ENCODE data around the gene TMEM233. TPM values are rescaled to one million over a fixed set of nuclear protein-coding genes. Genes with fewer than 3 reads are reported as not detected.
A peak's percentile ranks its signal among the peaks of the same experiment; 100 is the strongest.

Gene TMEM233
- total and polyA plus RNA-seq, 10 of the 15 experiments (the other 5 are each of a cell fraction or from before 2014, with no cell fraction given): not detected

- no peak for TF ChIP-seq USF1 (IDR thresholded peaks at IDR 0.05; ENCODE audit: borderline replicate concordance, extremely low read length, insufficient read depth, low read depth, low read length)
- TF ChIP-seq TCF3 (IDR thresholded peaks at IDR 0.05; ENCODE audit: borderline replicate concordance, insufficient read depth, low read depth, low read length): 0 out of 2 replicates have a peak, but pooled peaks have one; percentile 12
- no peak for TF ChIP-seq NFIC (IDR thresholded peaks at IDR 0.05; ENCODE audit: low read depth, low read length)
- no peak; the same call in none of the 2 replicates for TF ChIP-seq ZNF687 (IDR thresholded peaks at IDR 0.05)
- no peak for TF ChIP-seq CEBPZ (IDR thresholded peaks at IDR 0.05; ENCODE audit: low read depth, low read length)
- 0 out of 2 replicates have a peak, but pooled peaks have one; percentile 20 for TF ChIP-seq NRF1 (conservative IDR thresholded peaks at IDR 0.05; ENCODE audit: low read depth, low read length)
- 0 out of 2 replicates have a peak, but pooled peaks have one; percentile 10 for TF ChIP-seq CHD1 (IDR thresholded peaks at IDR 0.05; ENCODE audit: low read depth, low read length)
- TF ChIP-seq YBX1 (IDR thresholded peaks at IDR 0.05): no peak
- TF ChIP-seq MAX (IDR thresholded peaks at IDR 0.05; ENCODE audit: low read depth, low read length): peak; percentile 77
- TF ChIP-seq SUPT20H (IDR thresholded peaks at IDR 0.05; ENCODE audit: borderline replicate concordance, control insufficient read depth, low read depth, low read length): no peak
- TF ChIP-seq MEF2A (IDR thresholded peaks at IDR 0.05; ENCODE audit: insufficient read depth, low read depth, low read length): no peak
- no peak for TF ChIP-seq JUND (IDR thresholded peaks at IDR 0.05; ENCODE audit: low read depth, low read length)
- peak; percentile 51 for TF ChIP-seq RAD21 (IDR thresholded peaks at IDR 0.05; ENCODE audit: insufficient read depth, low read depth, low read length)
- no peak for TF ChIP-seq KAT2A (conservative IDR thresholded peaks at IDR 0.05; ENCODE audit: control insufficient read depth, low read depth, low read length)
- peak; percentile 81 for TF ChIP-seq E4F1 (IDR thresholded peaks at IDR 0.05; ENCODE audit: borderline replicate concordance, partially characterized antibody)
- no peak for TF ChIP-seq FOS (IDR thresholded peaks at IDR 0.05; ENCODE audit: borderline replicate concordance, extremely low read depth, insufficient read length)
- no peak for TF ChIP-seq NFYA (IDR thresholded peaks at IDR 0.05; ENCODE audit: borderline replicate concordance, low read depth, low read length)
Measured at GRCh38 chr12:119667577-119668323, 74.2 kb downstream of the TMEM233 start, which contains the start of gene PRKAB1 (continued).

Measured in GM12878 (cell line).